A673 (cell line): ENCODE measurements around the gene B4GALT5.

Source experiments
- CTCF ChIP-seq: fragments of 300-800, 200-600 bp; sonication (generic); conservative IDR thresholded peaks from 2 replicates; pipeline ENCODE4 v1.5.1; 2017; ENCODE audit warnings: low read depth, mild to moderate bottlenecking, antibody characterized with exemption, low read length, moderate library complexity, mixed read lengths
- EZH2 ChIP-seq: fragments of 200-600 bp; sonication (generic); IDR thresholded peaks from 2 replicates; pipeline ENCODE4 v1.6.1; 2017; ENCODE audit warnings: borderline replicate concordance, low read depth, mild to moderate bottlenecking, mixed read lengths, antibody characterized with exemption, low read length; ENCODE audit not compliant: poor library complexity, severe bottlenecking

GRCh38 chr20:49594931-49595315 is 118.8 kb downstream of the B4GALT5 start:
- TF ChIP-seq CTCF (no peak), EZH2 (no peak)
